Endothelial cell of umbilical vein (primary cell): ENCODE measurements around the gene HNRNPL. TPM values are rescaled to one million over a fixed set of nuclear protein-coding genes. Genes with fewer than 3 reads are reported as not detected.

ENCODE experiments used
- BruUV-seq: library from RNA; stranded (reverse); fragments of 400-500 nt; replicated peaks from 2 replicates; lab custom pipeline; 2021; lab: Mats Ljungman, UMichigan
- CTCF ChIA-PET: fragments of 300-600, 350-600 bp; sonication (Branson Sonifier 250); formaldehyde crosslinking; loops from one replicate; lab custom pipeline; 2021; ENCODE audit warnings: antibody characterized with exemption, inconsistent platforms; lab: Charles Lee
- POLR2A ChIA-PET: fragments of 300-600, 350-600 bp; sonication (Branson Sonifier 250); formaldehyde crosslinking; loops from one replicate; lab custom pipeline; 2021; ENCODE audit warnings: antibody characterized with exemption, inconsistent platforms; lab: Charles Lee
- DNase-seq: peaks from one replicate; pipeline ENCODE4 v3.0.0-alpha.2; 2011; ENCODE audit warnings: low read depth, low spot score
- FAIRE-seq: peaks from 2 replicates; lab custom pipeline; 2011; peaks lifted over from hg19 to GRCh38; lab: Jason Lieb, UNC
- H2AFZ ChIP-seq: 2 replicates; pipeline ENCODE4 v1.6.0; 2012; ENCODE audit warnings: low read depth, low read length, control low read depth, inconsistent platforms
- H3K27ac ChIP-seq: 2 replicates; pipeline ENCODE4 v1.5.1; 2011; ENCODE audit warnings: low read depth, mild to moderate bottlenecking, control low read depth, low read length, moderate library complexity; ENCODE audit not compliant: insufficient read depth
- H3K27me3 ChIP-seq, 2 experiments: 2 replicates each; pipeline versions ENCODE4 v1.6.0 to v1.6.1; 2011; ENCODE audit warnings: low read length in 2 of 2, mixed read lengths in 1 of 2; ENCODE audit not compliant: control insufficient read depth in 2 of 2, insufficient read depth in 2 of 2
- H3K36me3 ChIP-seq, 2 experiments: 2 replicates in 1 of 2; 3 replicates in 1 of 2; pipeline ENCODE4 v1.5.1; 2011; ENCODE audit warnings: low read length in 2 of 2, mild to moderate bottlenecking in 1 of 2, moderate library complexity in 1 of 2; ENCODE audit not compliant: control insufficient read depth in 2 of 2, insufficient read depth in 2 of 2; ENCODE audit errors: extremely low read depth in 1 of 2
- H3K4me1 ChIP-seq: 3 replicates; pipeline ENCODE4 v1.5.1; 2011; ENCODE audit warnings: mild to moderate bottlenecking, low read length; ENCODE audit not compliant: control insufficient read depth, insufficient read depth; ENCODE audit errors: extremely low read depth
- H3K4me2 ChIP-seq: 2 replicates; pipeline ENCODE4 v1.6.1; 2011; ENCODE audit warnings: low read length, control low read depth, mixed read lengths; ENCODE audit not compliant: insufficient read depth
- H3K4me3 ChIP-seq, 3 experiments: fragments of 200-600 bp in 1 of 3; sonication (generic), shearing (Covaris generic) in 1 of 3; replicated peaks in 1 of 3; 2 replicates each; pipeline ENCODE4 v1.5.1; 2011 to 2016; ENCODE audit warnings: control low read depth in 3 of 3, low read length in 3 of 3, mild to moderate bottlenecking in 2 of 3, inconsistent platforms in 1 of 3, low read depth in 1 of 3, moderate library complexity in 1 of 3; ENCODE audit not compliant: insufficient read depth in 1 of 3
- H3K79me2 ChIP-seq: 2 replicates; pipeline ENCODE4 v1.6.0; 2012; ENCODE audit warnings: low read length, inconsistent platforms; ENCODE audit not compliant: control insufficient read depth, insufficient read depth
- H3K9ac ChIP-seq: replicated peaks from 2 replicates; pipeline ENCODE3; 2011; ENCODE audit warnings: low read length, control low read depth; ENCODE audit not compliant: insufficient read depth; ENCODE audit errors: extremely low read depth
- H3K9me1 ChIP-seq: replicated peaks from 3 replicates; pipeline ENCODE4 v1.6.0; 2011; ENCODE audit warnings: mild to moderate bottlenecking, low read length; ENCODE audit not compliant: control insufficient read depth, insufficient read depth; ENCODE audit errors: extremely low read depth
- H3K9me3 ChIP-seq: replicated peaks from 2 replicates; pipeline ENCODE4 v1.5.1; 2012; ENCODE audit warnings: low read length, inconsistent platforms; ENCODE audit not compliant: control insufficient read depth, insufficient read depth
- H4K20me1 ChIP-seq: replicated peaks from 2 replicates; pipeline ENCODE3; 2011; ENCODE audit warnings: mild to moderate bottlenecking, low read length; ENCODE audit not compliant: control insufficient read depth, insufficient read depth; ENCODE audit errors: extremely low read depth
- CTCF ChIP-seq, 2 donors: IDR thresholded peaks; 1 replicate in 1 of 2; 2 replicates in 1 of 2; pipeline ENCODE4 v1.5.1; 2011; ENCODE audit warnings: low read length in 2 of 2, mild to moderate bottlenecking in 2 of 2, moderate library complexity in 2 of 2, control low read depth in 1 of 2, inconsistent platforms in 1 of 2, low read depth in 1 of 2; ENCODE audit not compliant: insufficient read depth in 1 of 2; ENCODE audit errors: extremely low read depth in 1 of 2
- EZH2 ChIP-seq: IDR thresholded peaks from 2 replicates; pipeline ENCODE4 v1.6.1; 2012; ENCODE audit warnings: borderline replicate concordance, low read depth, mild to moderate bottlenecking, moderate library complexity, low read length, inconsistent platforms; ENCODE audit not compliant: severe bottlenecking
- FOS ChIP-seq: IDR thresholded peaks from 2 replicates; pipeline ENCODE4 v1.6.1; 2011; ENCODE audit warnings: mild to moderate bottlenecking, low read length, moderate library complexity, borderline replicate concordance; ENCODE audit not compliant: insufficient read depth
- GATA2 ChIP-seq: IDR thresholded peaks from 2 replicates; pipeline ENCODE4 v1.7.0; 2011; ENCODE audit warnings: low read depth, mild to moderate bottlenecking, moderate library complexity, mixed read lengths, low read length; ENCODE audit not compliant: insufficient read length, insufficient read depth
- JUN ChIP-seq: IDR thresholded peaks from 2 replicates; pipeline ENCODE4 v1.6.1; 2011; ENCODE audit warnings: borderline replicate concordance, low read depth; ENCODE audit not compliant: insufficient read length, insufficient read depth
- MAX ChIP-seq: IDR thresholded peaks from 2 replicates; pipeline ENCODE4 v1.6.1; 2011; ENCODE audit not compliant: insufficient read depth, insufficient read length
- MYC ChIP-seq: IDR thresholded peaks from one replicate; pipeline ENCODE4 v1.6.1; 2011; ENCODE audit warnings: mild to moderate bottlenecking, low read depth, low read length
- POLR2A ChIP-seq: IDR thresholded peaks from 2 replicates; pipeline ENCODE4 v1.6.1; 2012; ENCODE audit warnings: low read depth, mild to moderate bottlenecking, control low read depth, low read length
- POLR2AphosphoS5 ChIP-seq: IDR thresholded peaks from 2 replicates; pipeline ENCODE4 v1.6.1; 2012; ENCODE audit warnings: low read depth, mild to moderate bottlenecking, control low read depth, low read length, moderate library complexity; ENCODE audit not compliant: insufficient read depth
- dilution Hi-C: fragments of 300-500 bp; cut with MboI; formaldehyde crosslinking; loops from one replicate; pipeline ENCODE4 v1.15.0; 2019; ENCODE audit warnings: low sequenced_read_pairs; ENCODE audit not compliant: extremely low pct_ligation_motif_present
- intact Hi-C: fragments of 100-400 bp; cut with micrococcal nuclease; formaldehyde crosslinking; loops from one replicate; pipeline ENCODE4 v1.10.0; 2022
- polyA plus RNA-seq, 4 experiments: library from polyadenylated mRNA; depleted of rRNA in 3 of 4; stranded (reverse) in 3 of 4; unstranded in 1 of 4; fragments of >200 nt; gene quantifications; 2 replicates each; pipeline versions ENCODE4 v1.2.1 to v1.2.3, GENCODE V29; 2011 to 2012; ENCODE audit warnings: missing spikeins in 1 of 4
- small RNA-seq: library from RNA; depleted of rRNA; stranded (forward); fragments of <200 nt; gene quantifications from one replicate; pipeline ENCODE3, GENCODE V24; 2012; ENCODE audit warnings: low replicate concordance, low read depth; ENCODE audit not compliant: insufficient read depth, insufficient read length
- total RNA-seq: library from RNA; stranded (reverse); gene quantifications from 2 replicates; pipeline ENCODE4 v1.2.3, GENCODE V29; 2021

HNRNPL gene
- total and polyA plus RNA-seq, 2 donors (not counting 3 experiments of a cell fraction or from before 2014, with no cell fraction given) = 305 to 451 TPM

GRCh38 chr19:38786572-38787265, 63.1 kb downstream of the HNRNPL start:
- FAIRE-seq (no peak), DNase-seq (no peak)
- no peak overlapping the region for H3K4me3 ChIP-seq
- H3K27ac ChIP-seq = no peak overlapping the region
- no peak overlapping the region for H3K4me2 ChIP-seq
- no peak overlapping the region for H3K9ac ChIP-seq
- no TSS peak for BruUV-seq
- H3K9me1 ChIP-seq = no peaks in the 10 kb centered on the region
- POLR2A ChIA-PET = no interaction called here
- H3K4me1 ChIP-seq = no peaks in the 10 kb centered on the region
- no peaks in the 10 kb centered on the region for H3K9me3 ChIP-seq
- no peaks in the 10 kb centered on the region for H3K36me3 ChIP-seq
- no peaks in the 10 kb centered on the region for H4K20me1 ChIP-seq
- CTCF ChIA-PET = interaction anchor here (1.1 to 1.6 kb wide), 3 partner anchors 17 to 152 kb away, joined by 3 to 12 read pairs (median 3); no protein-coding TSS in a partner anchor
- dilution Hi-C loops = no loop called here
- H2AFZ ChIP-seq = no peak overlapping the region
- TF ChIP-seq POLR2A = no peak
- no peak for TF ChIP-seq GATA2
- no peak for TF ChIP-seq MYC
- TF ChIP-seq JUN = no peak
- no peak for TF ChIP-seq FOS
- no peak for TF ChIP-seq CTCF (IDR thresholded peaks at IDR 0.05; ENCODE audit: extremely low read depth in 1 of 2, insufficient read depth in 1 of 2, low read depth in 1 of 2, low read length in 2 of 2)
- TF ChIP-seq MAX = no peak
- no peak for TF ChIP-seq EZH2
- TF ChIP-seq POLR2AphosphoS5 = no peak
- intact Hi-C loops = no loop called here
- H3K27me3 ChIP-seq = no peaks in the 10 kb centered on the region
- no peaks in the 10 kb centered on the region for H3K79me2 ChIP-seq

Small RNA genes lying within 50 kb of the gene (small RNA-seq; reads per million reads assigned to genes)
- not detected for gene RNU6-140P

Other genes with a start within 250 kb of the HNRNPL start
- 1.2 and 1.6 TPM in 2 replicates for gene MAP4K1, start 232.0 kb downstream of the HNRNPL start, total RNA-seq
- gene MAP4K1, start 232.0 kb downstream of the HNRNPL start, polyA plus RNA-seq = 0.12 and 0.14 TPM in 2 replicates
- 267 and 277 TPM in 2 replicates for gene EIF3K, start 230.8 kb downstream of the HNRNPL start, total RNA-seq
- gene EIF3K, start 230.8 kb downstream of the HNRNPL start, polyA plus RNA-seq = 584 and 644 TPM in 2 replicates
- gene ACTN4, start 202.3 kb downstream of the HNRNPL start, total RNA-seq = 693 and 748 TPM in 2 replicates
- 313 and 329 TPM in 2 replicates for gene ACTN4, start 202.3 kb downstream of the HNRNPL start, polyA plus RNA-seq
- gene CAPN12, start 105.5 kb downstream of the HNRNPL start, total RNA-seq = not detected in 2 replicates
- 0.35 and 0.45 TPM in 2 replicates for gene CAPN12, start 105.5 kb downstream of the HNRNPL start, polyA plus RNA-seq
- gene LGALS7, start 76.5 kb downstream of the HNRNPL start, total RNA-seq = not detected in 2 replicates
- gene LGALS7, start 76.5 kb downstream of the HNRNPL start, polyA plus RNA-seq = not detected in 2 replicates
- not detected in 2 replicates for gene LGALS7B, start 60.8 kb downstream of the HNRNPL start, total RNA-seq
- gene LGALS7B, start 60.8 kb downstream of the HNRNPL start, polyA plus RNA-seq = not detected in 2 replicates
- 0.44 TPM in 1 of 2 replicates, not detected in the other for gene LGALS4, start 37.0 kb downstream of the HNRNPL start, total RNA-seq
- gene LGALS4, start 37.0 kb downstream of the HNRNPL start, polyA plus RNA-seq = 0.19 and 0.22 TPM in 2 replicates
- gene ECH1, start 18.2 kb downstream of the HNRNPL start, total RNA-seq = 62.5 and 69.7 TPM in 2 replicates
- 71.8 and 74.1 TPM in 2 replicates for gene ECH1, start 18.2 kb downstream of the HNRNPL start, polyA plus RNA-seq
- 6.6 and 10.1 TPM in 2 replicates for gene RINL, start 28.3 kb upstream of the HNRNPL start, total RNA-seq
- 4.7 and 5.3 TPM in 2 replicates for gene RINL, start 28.3 kb upstream of the HNRNPL start, polyA plus RNA-seq
- 46.3 and 47.6 TPM in 2 replicates for gene SIRT2, start 49.6 kb upstream of the HNRNPL start, total RNA-seq
- 72.5 and 76.4 TPM in 2 replicates for gene SIRT2, start 49.6 kb upstream of the HNRNPL start, polyA plus RNA-seq
- 24.3 and 25.0 TPM in 2 replicates for gene NFKBIB, start 50.0 kb upstream of the HNRNPL start, total RNA-seq
- 30.8 and 39.6 TPM in 2 replicates for gene NFKBIB, start 50.0 kb upstream of the HNRNPL start, polyA plus RNA-seq
- gene CCER2, start 62.2 kb upstream of the HNRNPL start, total RNA-seq = not detected in 2 replicates
- 0.07 TPM in 1 of 2 replicates, not detected in the other for gene CCER2, start 62.2 kb upstream of the HNRNPL start, polyA plus RNA-seq
- gene SARS2, start 80.8 kb upstream of the HNRNPL start, total RNA-seq = 38.5 and 40.3 TPM in 2 replicates
- gene SARS2, start 80.8 kb upstream of the HNRNPL start, polyA plus RNA-seq = 43.7 and 58.6 TPM in 2 replicates
- gene MRPS12, start 81.0 kb upstream of the HNRNPL start, total RNA-seq = 46.0 and 49.3 TPM in 2 replicates
- 86.3 and 127 TPM in 2 replicates for gene MRPS12, start 81.0 kb upstream of the HNRNPL start, polyA plus RNA-seq
- 23.8 and 24.4 TPM in 2 replicates for gene FBXO17, start 125.8 kb upstream of the HNRNPL start, total RNA-seq
- gene FBXO17, start 125.8 kb upstream of the HNRNPL start, polyA plus RNA-seq = 21.8 and 24.3 TPM in 2 replicates
- gene FBXO27, start 182.6 kb upstream of the HNRNPL start, total RNA-seq = 4.2 and 6.5 TPM in 2 replicates
- gene FBXO27, start 182.6 kb upstream of the HNRNPL start, polyA plus RNA-seq = 3.5 and 4.9 TPM in 2 replicates
- 0.18 and 0.49 TPM in 2 replicates for gene ACP7, start 234.4 kb upstream of the HNRNPL start, total RNA-seq
- 0.03 and 0.04 TPM in 2 replicates for gene ACP7, start 234.4 kb upstream of the HNRNPL start, polyA plus RNA-seq